CD4-positive, CD25-positive, alpha-beta regulatory T cell (primary cell): ENCODE measurements around the gene DNA2. TPM values are rescaled to one million over a fixed set of nuclear protein-coding genes. Genes with fewer than 3 reads are reported as not detected.

Experiments used
- ATAC-seq, 2 donors: fragments of 150-1000 bp; cut with Tn5 transposase; one replicate each; pipeline ENCODE4 v1.10.0; 2021; ENCODE audit warnings: low read depth in 2 of 2, moderate number of reproducible peaks in 2 of 2, moderate library complexity in 1 of 2
- DNase-seq, 3 donors: peaks; one replicate each; pipeline versions ENCODE4 v3.0.0 to v3.0.0-alpha.2; 2012 to 2022; ENCODE audit warnings: mixed read lengths in 1 of 3
- H3K27ac ChIP-seq: one replicate; pipeline ENCODE4 v1.7.0; 2013; ENCODE audit warnings: mild to moderate bottlenecking, low read length; ENCODE audit not compliant: insufficient read depth, poor library complexity, severe bottlenecking
- H3K27me3 ChIP-seq: one replicate; pipeline ENCODE4 v1.7.0; 2013; ENCODE audit warnings: low read length; ENCODE audit not compliant: control insufficient read depth, insufficient read depth
- H3K36me3 ChIP-seq: one replicate; pipeline ENCODE4 v1.7.0; 2013; ENCODE audit warnings: mild to moderate bottlenecking, low read length, moderate library complexity; ENCODE audit not compliant: control insufficient read depth, insufficient read depth
- H3K4me1 ChIP-seq: 2 replicates; pipeline ENCODE4 v1.7.0; 2013; ENCODE audit warnings: mild to moderate bottlenecking, low read length; ENCODE audit not compliant: insufficient read depth, control insufficient read depth, poor library complexity, severe bottlenecking
- H3K4me3 ChIP-seq: one replicate; pipeline ENCODE4 v1.7.0; 2013; ENCODE audit warnings: low read depth, mild to moderate bottlenecking, low read length, moderate library complexity
- H3K9me3 ChIP-seq, 2 experiments: 1 replicate in 1 of 2; 2 replicates in 1 of 2; pipeline ENCODE4 v1.7.0; 2013; ENCODE audit warnings: low read length in 2 of 2, mild to moderate bottlenecking in 1 of 2, moderate library complexity in 1 of 2; ENCODE audit not compliant: control insufficient read depth in 2 of 2
- H3K27ac Mint-ChIP-seq, 3 donors: one replicate each; pipeline ENCODE4 v1.8.0; 2020 to 2022; ENCODE audit warnings: mild to moderate bottlenecking in 3 of 3, mixed read lengths in 3 of 3, moderate library complexity in 2 of 3
- H3K27me3 Mint-ChIP-seq: one replicate; pipeline ENCODE4 v1.8.0; 2022; ENCODE audit warnings: mild to moderate bottlenecking, mixed read lengths
- H3K36me3 Mint-ChIP-seq: one replicate; pipeline ENCODE4 v1.8.0; 2020; ENCODE audit warnings: mixed read lengths
- H3K4me1 Mint-ChIP-seq, 4 donors: one replicate each; pipeline ENCODE4 v1.8.0; 2020 to 2022; ENCODE audit warnings: mixed read lengths in 4 of 4, mild to moderate bottlenecking in 1 of 4
- H3K4me3 Mint-ChIP-seq, 4 donors: one replicate each; pipeline ENCODE4 v1.8.0; 2020 to 2022; ENCODE audit warnings: mild to moderate bottlenecking in 4 of 4, mixed read lengths in 4 of 4, moderate library complexity in 3 of 4
- H3K9me3 Mint-ChIP-seq, 7 donors: one replicate each; pipeline ENCODE4 v1.8.0; 2020 to 2022; ENCODE audit warnings: mixed read lengths in 7 of 7, mild to moderate bottlenecking in 3 of 7, moderate library complexity in 2 of 7
- polyA plus RNA-seq, 4 donors: library from polyadenylated mRNA; unstranded; fragments of 300-500 nt; fragmentation: Illumina TruSeq; gene quantifications; one replicate each; pipeline ENCODE4 v1.2.3, GENCODE V29; 2021
- total RNA-seq: library from RNA; stranded (reverse); gene quantifications from one replicate; pipeline ENCODE4 v1.2.3, GENCODE V29; 2022

The DNA2 gene
- total and polyA plus RNA-seq, 5 donors from 2014 or later, result 0.27 to 6.9 (median 0.85) TPM

- Histone ChIP-seq H3K4me3 (no peak overlapping the region), H3K4me1 (peaks cover 12% of the 10 kb centered on the region), H3K9me3 (no peaks in the 10 kb centered on the region), H3K27me3 (no peaks in the 10 kb centered on the region), H3K27ac (no peak overlapping the region), H3K36me3 (no peaks in the 10 kb centered on the region)
- Mint-ChIP-seq H3K27ac (no peak overlapping the region), H3K27me3 (no peaks in the 10 kb centered on the region), H3K4me1 (peaks cover 8 to 22% (median 12%) of the 10 kb centered on the region in 4 donors), H3K36me3 (no peaks in the 10 kb centered on the region), H3K9me3 (no peaks in the 10 kb centered on the region), H3K4me3 (peak overlapping the region; percentile 31 to 81 (median 50))
- DNase-seq (no peak), ATAC-seq (no peak)
Measured at GRCh38 chr10:68408898-68409518, 62.8 kb downstream of the DNA2 start.

DNA sequence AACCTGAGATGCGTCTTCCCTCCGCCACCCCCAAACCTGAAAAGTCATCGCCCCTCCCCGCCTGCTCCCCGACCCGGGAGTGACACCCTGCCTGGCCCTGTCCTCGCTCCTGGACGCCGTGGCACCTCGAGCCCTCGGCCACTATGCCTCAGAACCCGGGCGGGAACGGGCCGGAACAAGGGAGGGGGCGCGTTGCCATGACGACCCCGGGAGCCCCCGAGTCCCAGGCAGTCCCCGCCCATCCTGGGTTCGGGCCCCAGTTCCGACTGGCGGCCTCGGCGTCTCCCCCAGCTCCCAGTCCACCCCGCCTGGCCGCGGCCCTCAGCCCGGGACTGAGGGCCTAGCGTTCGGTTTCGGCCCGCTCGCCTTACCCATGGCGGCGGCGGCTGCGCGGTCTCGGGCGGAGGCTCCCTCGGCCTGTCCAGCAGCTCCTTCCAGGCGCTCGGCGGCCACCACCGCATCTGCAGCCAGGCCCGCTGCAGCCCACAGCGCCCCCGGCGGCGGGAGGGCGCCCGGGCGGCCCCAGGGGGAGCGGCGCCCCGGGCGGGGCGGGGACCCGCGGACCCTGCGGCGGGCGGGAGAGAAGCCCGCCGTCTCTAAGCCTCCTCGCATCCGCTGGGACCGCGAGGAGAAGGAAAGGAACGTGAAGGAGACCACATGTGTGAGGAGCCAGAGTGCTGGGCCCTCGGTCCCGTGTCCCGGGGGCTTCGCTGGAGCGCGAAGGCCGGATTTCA is 64.8 kb downstream of the DNA2 start, which contains the start of gene RUFY2:
TSS of gene RUFY2 (minus strand) at position 463 of the 734 bp plus-strand sequence. CDS start at position 375, 88 bp downstream.
- no peaks in the 10 kb centered on the region for H3K9me3 Mint-ChIP-seq
- no peaks in the 10 kb centered on the region for H3K36me3 Mint-ChIP-seq
- peak within 1 kb of the TSS; percentile 60 for H3K27ac ChIP-seq
- no peaks in the 10 kb centered on the region for H3K9me3 ChIP-seq
- peaks cover 8 to 25% (median 13%) of the 10 kb centered on the region in 4 donors for H3K4me1 Mint-ChIP-seq
- DNase-seq (peak; percentile 68 to 79 (median 76)), ATAC-seq (peak; percentile 95 to 97)
- peak within 1 kb of the TSS; percentile 88 to 97 (median 92) for H3K4me3 Mint-ChIP-seq
- H3K4me1 ChIP-seq, result peaks cover 12% of the 10 kb centered on the region
- peak within 1 kb of the TSS; percentile 77 to 86 (median 80) for H3K27ac Mint-ChIP-seq
- peak within 1 kb of the TSS; percentile 94 for H3K4me3 ChIP-seq
- no peaks in the 10 kb centered on the region for H3K36me3 ChIP-seq
- H3K27me3 ChIP-seq, result no peaks in the 10 kb centered on the region
- no peaks in the 10 kb centered on the region for H3K27me3 Mint-ChIP-seq

DNA sequence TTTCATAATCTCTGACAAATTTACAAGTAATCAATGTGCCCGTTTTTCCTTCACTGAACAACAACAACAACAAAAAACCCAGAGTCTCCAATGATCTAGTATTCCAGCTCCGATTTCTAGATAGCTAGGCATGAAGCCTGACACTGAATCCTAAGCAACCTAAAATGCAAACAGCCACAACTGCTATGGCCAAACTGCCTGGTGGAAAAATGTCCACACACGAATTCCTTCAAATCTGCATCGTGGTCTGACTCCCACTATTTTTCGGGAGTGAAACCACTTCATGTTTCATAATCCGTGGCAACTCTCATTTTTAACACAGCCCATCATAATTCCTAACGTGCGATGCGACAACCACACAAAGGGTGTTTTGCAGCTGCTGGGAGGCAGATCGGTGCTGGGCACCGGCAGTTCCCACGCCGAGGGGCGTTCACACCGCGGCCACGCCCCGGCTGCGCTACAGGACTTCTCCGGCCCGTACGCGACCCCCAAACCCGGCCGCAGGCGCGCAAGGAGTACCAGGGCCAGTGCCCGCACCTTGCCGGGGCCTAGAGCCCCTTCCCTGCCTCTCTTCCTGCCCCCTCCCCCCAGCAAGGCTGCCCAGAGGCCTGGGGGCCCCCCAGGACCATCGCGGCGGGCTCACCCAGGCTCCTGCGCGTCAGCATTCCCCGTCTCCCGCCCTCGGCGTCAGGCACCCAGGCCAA is 65.5 kb downstream of the DNA2 start:
- Histone ChIP-seq H3K9me3 (no peaks in the 10 kb centered on the region), H3K4me3 (peak overlapping the region; percentile 94), H3K27ac (peak overlapping the region; percentile 60), H3K27me3 (no peaks in the 10 kb centered on the region), H3K4me1 (peaks cover 12% of the 10 kb centered on the region), H3K36me3 (peaks cover 4% of the 10 kb centered on the region)
- Mint-ChIP-seq H3K4me1 (peaks cover 8 to 25% (median 16%) of the 10 kb centered on the region in 4 donors), H3K36me3 (no peaks in the 10 kb centered on the region), H3K4me3 (peak overlapping the region; percentile 88 to 97 (median 92)), H3K9me3 (no peaks in the 10 kb centered on the region), H3K27ac (peak overlapping the region; percentile 77 to 86 (median 80)), H3K27me3 (no peaks in the 10 kb centered on the region)
- DNase-seq, result peak in 2 of 3 donors; percentile 19 to 53
- ATAC-seq, result peak in 1 of 2 donors; percentile 16

DNA sequence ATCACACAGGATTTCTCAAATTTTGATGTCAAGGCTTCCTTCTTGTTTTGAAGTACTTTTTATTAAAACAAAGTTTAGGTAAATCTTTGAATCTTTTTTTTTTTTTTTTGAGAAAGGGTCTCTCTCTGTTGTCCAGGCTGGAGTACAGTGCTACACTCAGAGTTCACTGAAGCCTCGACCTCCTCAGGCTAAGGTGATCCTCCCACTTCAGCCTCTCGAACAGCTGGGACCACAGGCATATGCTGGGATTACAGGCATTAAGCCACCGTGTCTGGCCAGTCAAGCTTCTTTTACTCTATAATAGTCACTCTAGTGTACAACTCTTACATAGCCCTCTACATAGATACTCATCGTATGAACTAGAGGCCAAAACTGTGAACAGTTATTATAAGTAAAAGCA is 68.1 kb downstream of the DNA2 start:
- ATAC-seq, result no peak
- H3K9me3 Mint-ChIP-seq, result no peaks in the 10 kb centered on the region

DNA sequence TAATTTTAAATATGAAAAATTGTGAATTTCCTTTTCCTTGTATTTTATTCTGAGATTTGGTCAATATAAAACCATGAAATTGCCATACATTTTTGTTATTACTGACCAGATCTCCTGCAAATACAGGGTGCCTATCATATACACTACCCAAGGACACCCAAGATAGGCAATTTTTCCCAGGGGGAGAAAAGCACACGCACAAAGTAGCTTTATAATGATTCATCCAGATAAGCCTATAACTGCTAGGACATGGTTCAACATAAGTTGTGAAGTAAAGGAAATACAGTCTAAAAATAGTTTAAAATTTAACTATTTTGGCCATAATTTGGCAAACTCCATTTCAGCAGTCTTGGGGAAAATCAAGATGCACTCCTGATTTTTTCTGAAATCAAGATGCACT is 69.5 kb downstream of the DNA2 start:
- Histone ChIP-seq H3K36me3 (peaks cover 13% of the 10 kb centered on the region), H3K4me1 (peaks cover 12% of the 10 kb centered on the region), H3K4me3 (no peak overlapping the region), H3K27ac (no peak overlapping the region), H3K27me3 (no peaks in the 10 kb centered on the region), H3K9me3 (no peaks in the 10 kb centered on the region)
- Mint-ChIP-seq H3K4me1 (peaks cover 11 to 25% (median 18%) of the 10 kb centered on the region in 4 donors), H3K36me3 (peaks cover 7% of the 10 kb centered on the region), H3K4me3 (no peak overlapping the region), H3K27me3 (no peaks in the 10 kb centered on the region), H3K27ac (no peak overlapping the region), H3K9me3 (no peaks in the 10 kb centered on the region)
- no peak for DNase-seq
- ATAC-seq, result no peak

More for the DNA sequence above, 68.1 kb downstream of the DNA2 start:
- Mint-ChIP-seq H3K36me3 (peaks cover 7% of the 10 kb centered on the region), H3K27me3 (no peaks in the 10 kb centered on the region), H3K4me3 (no peak overlapping the region), H3K4me1 (peaks cover 11 to 25% (median 18%) of the 10 kb centered on the region in 4 donors), H3K27ac (no peak overlapping the region)
- DNase-seq, result no peak
- H3K27me3 ChIP-seq, result no peaks in the 10 kb centered on the region
- H3K4me1 ChIP-seq, result peaks cover 12% of the 10 kb centered on the region
- H3K27ac ChIP-seq, result no peak overlapping the region
- no peak overlapping the region for H3K4me3 ChIP-seq
- H3K9me3 ChIP-seq, result no peaks in the 10 kb centered on the region
- H3K36me3 ChIP-seq, result peaks cover 7% of the 10 kb centered on the region

DNA sequence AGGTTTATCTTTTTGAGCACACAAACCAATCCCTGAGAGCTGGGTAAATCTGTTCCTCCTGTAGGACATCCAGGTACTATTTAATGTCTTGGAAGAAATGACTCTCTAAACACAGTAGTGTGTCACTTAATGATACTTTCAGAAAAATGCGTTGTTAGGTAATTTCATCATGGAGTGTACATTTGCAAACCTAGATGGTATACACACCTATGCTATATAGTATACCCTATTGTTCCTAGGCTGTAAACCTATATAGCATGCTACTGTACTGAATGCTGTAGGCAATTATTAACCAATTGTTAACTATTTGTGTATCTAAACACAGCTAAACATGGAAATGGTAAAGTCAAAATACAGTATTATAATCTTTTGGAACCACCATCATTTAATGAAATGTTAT is 74.8 kb downstream of the DNA2 start:
- Mint-ChIP-seq H3K9me3 (no peaks in the 10 kb centered on the region), H3K36me3 (peaks cover 27% of the 10 kb centered on the region)

DNA sequence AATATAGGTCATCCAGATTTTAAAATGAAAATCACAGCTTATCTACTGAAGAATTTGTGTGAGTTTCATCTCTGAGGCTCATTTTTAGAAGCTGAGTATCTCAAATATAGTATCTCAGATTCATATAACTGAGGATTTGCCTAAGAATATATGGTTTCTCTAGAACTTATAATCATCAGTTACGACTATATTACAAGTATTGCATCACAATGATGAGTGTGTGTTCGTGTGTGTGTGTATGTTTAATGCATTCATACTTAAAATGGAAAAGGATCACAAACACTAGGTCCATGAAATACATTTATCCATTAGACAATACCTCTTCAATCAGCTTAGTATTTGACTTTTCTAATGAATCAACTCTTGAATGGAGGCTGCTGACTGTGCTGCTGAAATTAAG is 86.0 kb downstream of the DNA2 start:
- Histone ChIP-seq H3K27me3 (no peaks in the 10 kb centered on the region), H3K27ac (no peak overlapping the region), H3K4me3 (no peak overlapping the region), H3K4me1 (no peaks in the 10 kb centered on the region), H3K36me3 (peaks cover 48% of the 10 kb centered on the region), H3K9me3 (no peaks in the 10 kb centered on the region)
- Mint-ChIP-seq H3K36me3 (peaks cover 31% of the 10 kb centered on the region), H3K4me3 (no peak overlapping the region), H3K9me3 (no peaks in the 10 kb centered on the region), H3K27ac (no peak overlapping the region), H3K27me3 (no peaks in the 10 kb centered on the region), H3K4me1 (peaks cover 0 to 2% (median 0%) of the 10 kb centered on the region in 4 donors)
- DNase-seq, result no peak
- no peak for ATAC-seq

More for the DNA sequence above, 74.8 kb downstream of the DNA2 start:
- Mint-ChIP-seq H3K27ac (no peak overlapping the region), H3K27me3 (no peaks in the 10 kb centered on the region), H3K4me3 (no peak overlapping the region), H3K4me1 (peaks cover 1 to 10% (median 5%) of the 10 kb centered on the region in 4 donors)
- Histone ChIP-seq H3K4me3 (no peak overlapping the region), H3K36me3 (peaks cover 37% of the 10 kb centered on the region), H3K27ac (no peak overlapping the region), H3K27me3 (no peaks in the 10 kb centered on the region), H3K4me1 (no peaks in the 10 kb centered on the region), H3K9me3 (no peaks in the 10 kb centered on the region)
- ATAC-seq, result no peak
- DNase-seq, result no peak
